HepG2 (cell line): ENCODE measurements around the gene EBPL. TPM values are rescaled to one million over a fixed set of nuclear protein-coding genes. Genes with fewer than 3 reads are reported as not detected.

Experiments
- ATAC-seq: fragments of 200-7000 bp; cut with Tn5 transposase; 3 replicates; pipeline ENCODE4 v1.9.1; 2020; ENCODE audit warnings: mild to moderate bottlenecking, moderate library complexity
- BruUV-seq: library from RNA; stranded (reverse); fragments of 400-500 nt; replicated peaks from 2 replicates; lab custom pipeline; 2021; lab: Mats Ljungman, UMichigan
- CTCF ChIA-PET: fragments of 300-600 bp; formaldehyde crosslinking; extraction: SDS; loops from one replicate; lab custom pipeline; 2021; ENCODE audit warnings: low total read pairs, inconsistent platforms, low intra/inter-chr PET ratio; lab: Yijun Ruan, JAX
- POLR2A ChIA-PET: fragments of 350-600 bp; sonication (Branson Sonifier 250); formaldehyde crosslinking; loops from one replicate; lab custom pipeline; 2020; ENCODE audit warnings: antibody characterized with exemption, inconsistent platforms; lab: Yijun Ruan, JAX
- DNase-seq: peaks from one replicate; pipeline ENCODE4 v3.0.0-alpha.2; 2015; ENCODE audit warnings: low spot score
- FAIRE-seq: peaks from 3 replicates; lab custom pipeline; 2011; peaks lifted over from hg19 to GRCh38; lab: Jason Lieb, UNC
- H2AFZ ChIP-seq: one replicate; pipeline ENCODE4 v1.6.1; 2011; ENCODE audit warnings: low read length, inconsistent platforms
- H3K27ac ChIP-seq: fragments of 300-600 bp; 3 replicates; pipeline ENCODE4 v1.8.0; 2011; ENCODE audit warnings: mixed run types, mild to moderate bottlenecking, mixed read lengths, low read length, inconsistent platforms; ENCODE audit not compliant: insufficient read depth; ENCODE audit errors: extremely low read length
- H3K27me3 ChIP-seq, 2 experiments: fragments of 200-600 bp in 1 of 2; 2 replicates in 1 of 2; 3 replicates in 1 of 2; pipeline versions ENCODE4 v1.6.0 to v1.8.0; 2011; ENCODE audit warnings: low read length in 2 of 2, mild to moderate bottlenecking in 2 of 2, moderate library complexity in 2 of 2, inconsistent platforms in 1 of 2; ENCODE audit not compliant: insufficient read depth in 2 of 2, control insufficient read depth in 1 of 2
- H3K36me3 ChIP-seq, 2 experiments: fragments of 200-600 bp in 1 of 2; replicated peaks in 1 of 2; 2 replicates in 1 of 2; 3 replicates in 1 of 2; pipeline versions ENCODE4 v1.5.1 to v1.8.0; 2011; ENCODE audit warnings: low read length in 2 of 2, inconsistent platforms in 1 of 2; ENCODE audit not compliant: insufficient read depth in 2 of 2, control insufficient read depth in 1 of 2
- H3K4me1 ChIP-seq: 2 replicates; pipeline ENCODE4 v1.5.1; 2012; ENCODE audit warnings: low read length, inconsistent platforms; ENCODE audit not compliant: insufficient read depth
- H3K4me2 ChIP-seq: 2 replicates; pipeline ENCODE4 v1.6.0; 2011; ENCODE audit warnings: low read depth, low read length, inconsistent platforms
- H3K4me3 ChIP-seq, 3 experiments: fragments of 200-600 bp in 1 of 3; sonication (generic), shearing (Covaris generic) in 1 of 3; replicated peaks in 1 of 3; 2 replicates each; pipeline ENCODE4 v1.5.1; 2011 to 2016; ENCODE audit warnings: low read length in 3 of 3, inconsistent platforms in 2 of 3, low read depth in 2 of 3, mild to moderate bottlenecking in 2 of 3, control low read depth in 1 of 3, mixed read lengths in 1 of 3; ENCODE audit not compliant: insufficient read depth in 1 of 3
- H3K79me2 ChIP-seq: one replicate; pipeline ENCODE4 v1.6.1; 2011; ENCODE audit warnings: low read length, inconsistent platforms; ENCODE audit not compliant: insufficient read depth
- H3K9ac ChIP-seq: 2 replicates; pipeline ENCODE4 v1.6.0; 2011; ENCODE audit warnings: mild to moderate bottlenecking, low read depth, low read length, inconsistent platforms; ENCODE audit not compliant: insufficient read depth
- H3K9me3 ChIP-seq: 2 replicates; pipeline ENCODE4 v1.5.1; 2012; ENCODE audit warnings: mild to moderate bottlenecking, low read length
- H4K20me1 ChIP-seq: 2 replicates; pipeline ENCODE4 v1.6.0; 2011; ENCODE audit warnings: inconsistent platforms, mild to moderate bottlenecking, low read length, moderate library complexity; ENCODE audit not compliant: insufficient read depth
- BHLHE40 ChIP-seq: IDR thresholded peaks from 2 replicates; pipeline ENCODE4 v1.6.1; 2011; ENCODE audit warnings: low read length, improper control_type of control experiment
- DMAP1 ChIP-seq: IDR thresholded peaks from 2 replicates; pipeline ENCODE4 v1.6.1; 2016
- FIP1L1 ChIP-seq: fragments of 200-400 bp; formaldehyde crosslinking; IDR thresholded peaks from 2 replicates; pipeline ENCODE4 v1.6.1; 2018; ENCODE audit warnings: low read depth, mild to moderate bottlenecking, low read length, moderate library complexity, borderline replicate concordance; ENCODE audit not compliant: insufficient read depth
- FOSL2 ChIP-seq: sonication (generic); formaldehyde crosslinking; IDR thresholded peaks from 2 replicates; pipeline ENCODE4 v1.4.0; 2020; ENCODE audit warnings: missing genetic modification reagents
- FOXP1 ChIP-seq, 2 experiments: fragments of 450-650 bp in 1 of 2; IDR thresholded peaks; 2 replicates each; pipeline ENCODE4 v1.6.1; 2017 to 2018; ENCODE audit warnings: antibody characterized with exemption in 1 of 2
- MNT ChIP-seq: fragments of 450-650 bp; IDR thresholded peaks from 2 replicates; pipeline ENCODE4 v1.6.1; 2016
- PRDM10 ChIP-seq: sonication (generic); formaldehyde crosslinking; IDR thresholded peaks from 2 replicates; pipeline ENCODE4 v1.4.0; 2020; ENCODE audit warnings: low read depth, missing genetic modification reagents
- RARG ChIP-seq: sonication (generic); formaldehyde crosslinking; IDR thresholded peaks from 2 replicates; pipeline ENCODE4 v1.4.0; 2020; ENCODE audit warnings: low read depth, mild to moderate bottlenecking, missing genetic modification reagents
- ZNF781 ChIP-seq: sonication (generic); formaldehyde crosslinking; IDR thresholded peaks from 2 replicates; pipeline ENCODE4 v1.5.1; 2020; ENCODE audit warnings: borderline replicate concordance, mild to moderate bottlenecking, missing genetic modification reagents; ENCODE audit errors: not compliant biosample characterization
- WGBS: methylation state at CpG from one replicate; pipeline ENCODE4 v1.1.6; 2017; ENCODE audit warnings: low lambda C conversion rate; 5-methylcytosine and 5-hydroxymethylcytosine counted together
- in situ Hi-C: cut with HindIII; loops from 2 replicates; pipeline ENCODE4 v1.10.0; 2017; ENCODE audit warnings: low pct_unique_long_range_greater_than_20kb; ENCODE audit not compliant: extremely low pct_ligation_motif_present
- intact Hi-C: fragments of 100-400 bp; cut with micrococcal nuclease; formaldehyde crosslinking; loops from one replicate; pipeline ENCODE4 v1.10.0; 2022; ENCODE audit not compliant: unreplicated experiment
- polyA plus RNA-seq, 8 experiments: library from polyadenylated mRNA; depleted of rRNA in 3 of 8; stranded (reverse) in 7 of 8; unstranded in 1 of 8; fragments of >200 nt; fragmentation: Illumina TruSeq in 4 of 8; extraction: Trizol in 4 of 8; gene quantifications; 2 replicates each; pipeline versions ENCODE4 v1.2.1 to v1.2.3, GENCODE V29; 2011 to 2016; ENCODE audit warnings: low read depth in 4 of 8, missing spikeins in 1 of 8, mixed read lengths in 1 of 8; ENCODE audit not compliant: insufficient read depth in 1 of 8
- total RNA-seq, 5 experiments: library from RNA; depleted of rRNA; stranded (reverse); fragments of >200 nt; fragmentation: Illumina TruSeq; extraction: Trizol; gene quantifications; 2 replicates each; pipeline ENCODE4 v1.2.3, GENCODE V29; 2016; ENCODE audit warnings: low read depth in 1 of 5

The EBPL gene
- total and polyA plus RNA-seq, 2 of the 13 experiments (the other 11 are each of a cell fraction or from before 2014, with no cell fraction given): 96.5 to 152 TPM

- ATAC-seq (no peak), FAIRE-seq (no peak), DNase-seq (no peak)
- intact Hi-C loops (no loop called here), in situ Hi-C loops (no loop called here)
- peak; percentile 20; the same call in 1 of the 2 replicates for TF ChIP-seq FOSL2 (CRISPR knock-in tag)
- TF ChIP-seq BHLHE40: no peak
- peak; percentile 35; the same call in 1 of the 2 replicates for TF ChIP-seq MNT
- no peak for TF ChIP-seq DMAP1 (CRISPR knock-in tag)
- no peak for TF ChIP-seq FOXP1 (IDR thresholded peaks at IDR 0.05)
- peak; percentile 48; the same call in 1 of the 2 replicates for TF ChIP-seq FOXP1 (CRISPR knock-in tag; IDR thresholded peaks at IDR 0.05)
- no peak for TF ChIP-seq ZNF781 (CRISPR knock-in tag)
- TF ChIP-seq FIP1L1: no peak
- peak; percentile 48; the same call in 1 of the 2 replicates for TF ChIP-seq PRDM10 (CRISPR knock-in tag)
- TF ChIP-seq RARG (CRISPR knock-in tag): no peak
- H3K4me1 ChIP-seq: peaks cover 57% of the 10 kb centered on the region
- H3K9me3 ChIP-seq: no peaks in the 10 kb centered on the region
- CTCF ChIA-PET: no interaction called here
- no peaks in the 10 kb centered on the region for H4K20me1 ChIP-seq
- H3K36me3 ChIP-seq: no peaks in the 10 kb centered on the region
- H3K4me2 ChIP-seq: no peak overlapping the region
- no peaks in the 10 kb centered on the region for H3K27me3 ChIP-seq
- POLR2A ChIA-PET: interaction anchor here (0.6 kb wide), 1 partner anchor 140 kb away, joined by 4 read pairs; no protein-coding TSS in a partner anchor
- H3K9ac ChIP-seq: no peak overlapping the region
- no peak overlapping the region for H3K4me3 ChIP-seq
- no peaks in the 10 kb centered on the region for H3K79me2 ChIP-seq
- H2AFZ ChIP-seq: no peak overlapping the region
- no peak overlapping the region for H3K27ac ChIP-seq
- no TSS peak for BruUV-seq
- WGBS: 31% methylated on average over 8 of the region's 8 CpGs
Measured at GRCh38 chr13:49629196-49629938, 61.9 kb downstream of the EBPL start.
